ENCODE data around the gene CTSW.

The CTSW gene

DNA sequence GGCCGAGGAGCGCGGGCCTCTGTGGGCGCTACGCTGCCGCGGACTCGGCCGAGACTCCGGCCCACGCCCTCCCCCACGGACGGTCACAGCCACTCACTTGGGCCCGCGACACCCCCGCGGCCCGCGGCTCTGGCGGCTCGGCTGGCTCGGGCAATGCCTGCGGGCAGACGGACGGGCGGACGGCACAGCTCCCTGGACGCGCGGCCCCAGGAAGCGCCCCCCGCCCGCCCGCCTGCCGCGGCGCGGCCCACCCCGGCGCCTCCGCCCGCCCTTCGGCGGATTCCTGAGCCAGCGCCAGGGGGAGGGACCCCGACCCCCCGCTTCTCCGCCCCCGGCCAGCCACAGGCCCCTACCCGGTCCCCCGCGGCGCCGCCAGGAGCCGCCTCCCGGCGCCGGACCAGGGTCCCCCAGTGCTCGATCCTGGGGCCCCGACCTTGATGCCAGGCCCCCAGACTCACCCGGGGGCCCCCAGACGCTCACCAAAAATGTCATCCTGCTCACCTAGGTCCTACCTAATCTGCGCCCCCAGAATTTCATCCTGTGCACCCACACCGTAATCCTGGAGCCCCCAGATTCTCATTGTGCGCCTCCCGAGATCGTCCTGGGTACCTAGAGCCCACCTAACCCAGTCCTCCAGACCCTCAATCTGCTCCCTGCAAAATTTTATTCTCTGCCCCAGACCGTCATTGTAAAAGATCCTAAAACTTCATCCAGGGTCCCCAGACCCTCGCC is 6.9 kb upstream of the CTSW start, which contains the start of gene EFEMP2:
Gene EFEMP2, minus strand, starts transcription at position 215 of the 732 bp plus-strand sequence. CDS start 446 bp downstream, outside the sequence.
- peak; percentile 62 for DNase-seq (ENCODE audit: low read depth)
- peak within 1 kb of the TSS; percentile 62 for H3K4me3 ChIP-seq (ENCODE audit: low read depth, low read length)
- TF ChIP-seq POLR2A (IDR thresholded peaks at IDR 0.05; ENCODE audit: extremely low read depth, insufficient read length), result peak; percentile 18
- TF ChIP-seq, protein P1, sequence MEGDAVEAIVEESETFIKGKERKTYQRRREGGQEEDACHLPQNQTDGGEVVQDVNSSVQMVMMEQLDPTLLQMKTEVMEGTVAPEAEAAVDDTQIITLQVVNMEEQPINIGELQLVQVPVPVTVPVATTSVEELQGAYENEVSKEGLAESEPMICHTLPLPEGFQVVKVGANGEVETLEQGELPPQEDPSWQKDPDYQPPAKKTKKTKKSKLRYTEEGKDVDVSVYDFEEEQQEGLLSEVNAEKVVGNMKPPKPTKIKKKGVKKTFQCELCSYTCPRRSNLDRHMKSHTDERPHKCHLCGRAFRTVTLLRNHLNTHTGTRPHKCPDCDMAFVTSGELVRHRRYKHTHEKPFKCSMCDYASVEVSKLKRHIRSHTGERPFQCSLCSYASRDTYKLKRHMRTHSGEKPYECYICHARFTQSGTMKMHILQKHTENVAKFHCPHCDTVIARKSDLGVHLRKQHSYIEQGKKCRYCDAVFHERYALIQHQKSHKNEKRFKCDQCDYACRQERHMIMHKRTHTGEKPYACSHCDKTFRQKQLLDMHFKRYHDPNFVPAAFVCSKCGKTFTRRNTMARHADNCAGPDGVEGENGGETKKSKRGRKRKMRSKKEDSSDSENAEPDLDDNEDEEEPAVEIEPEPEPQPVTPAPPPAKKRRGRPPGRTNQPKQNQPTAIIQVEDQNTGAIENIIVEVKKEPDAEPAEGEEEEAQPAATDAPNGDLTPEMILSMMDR (IDR thresholded peaks at IDR 0.05; ENCODE audit: low read depth, low read length), result no peak

DNA sequence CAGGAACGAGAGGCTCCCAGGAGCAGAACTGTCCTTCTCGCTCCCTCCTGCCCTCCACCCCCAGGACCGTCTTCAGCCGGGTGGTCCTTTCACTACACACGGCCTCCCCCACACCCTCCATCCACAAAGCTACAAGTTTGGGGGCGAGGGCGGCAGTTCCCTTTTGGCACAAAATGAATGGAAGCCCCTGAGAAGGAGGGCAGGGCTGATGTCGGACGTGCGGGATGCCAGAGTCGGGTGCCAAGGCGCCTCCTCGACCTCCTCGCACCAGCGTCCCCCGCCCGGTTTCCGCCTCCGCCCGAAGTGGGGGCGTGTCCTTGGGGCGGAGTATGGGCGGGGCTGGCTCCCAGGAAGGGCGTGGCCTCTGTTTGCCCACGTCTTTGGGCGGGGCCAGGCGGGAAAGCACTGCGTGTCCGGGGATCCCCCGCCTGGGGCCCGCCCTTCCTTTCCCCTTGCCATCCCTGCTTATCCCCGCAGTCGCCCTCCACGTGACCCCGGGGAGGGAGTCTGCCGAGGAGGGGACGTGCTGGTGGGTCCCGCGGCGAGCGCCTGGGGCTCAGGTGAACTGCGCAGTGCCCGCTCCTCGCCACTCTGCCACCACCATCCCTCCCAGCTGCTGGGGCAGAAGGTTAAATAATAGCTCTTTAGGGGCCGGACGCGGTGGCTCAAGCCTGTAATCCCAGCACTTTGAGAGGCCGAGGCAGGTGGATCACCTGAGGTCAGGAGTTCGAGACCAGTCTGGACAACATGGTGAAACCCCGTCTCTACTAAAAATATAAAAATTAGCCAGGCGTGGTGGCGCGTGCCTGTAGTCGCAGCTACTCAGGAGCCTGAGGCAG is 6.1 kb upstream of the CTSW start:
- H3K4me3 ChIP-seq (ENCODE audit: low read depth, low read length), result peak overlapping the region; percentile 62
- peak; percentile 84 for TF ChIP-seq POLR2A (IDR thresholded peaks at IDR 0.05; ENCODE audit: extremely low read depth, insufficient read length)
- TF ChIP-seq, protein P1 (IDR thresholded peaks at IDR 0.05; ENCODE audit: low read depth, low read length), result no peak
- TF ChIP-seq, protein P2, sequence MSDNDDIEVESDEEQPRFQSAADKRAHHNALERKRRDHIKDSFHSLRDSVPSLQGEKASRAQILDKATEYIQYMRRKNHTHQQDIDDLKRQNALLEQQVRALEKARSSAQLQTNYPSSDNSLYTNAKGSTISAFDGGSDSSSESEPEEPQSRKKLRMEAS (IDR thresholded peaks at IDR 0.05; ENCODE audit: low read depth, low read length), result peak; percentile 83
- peak; percentile 56 for TF ChIP-seq MYC (IDR thresholded peaks at IDR 0.05; ENCODE audit: low read depth, low read length)
- DNase-seq (ENCODE audit: low read depth), result peak; percentile 92

DNA sequence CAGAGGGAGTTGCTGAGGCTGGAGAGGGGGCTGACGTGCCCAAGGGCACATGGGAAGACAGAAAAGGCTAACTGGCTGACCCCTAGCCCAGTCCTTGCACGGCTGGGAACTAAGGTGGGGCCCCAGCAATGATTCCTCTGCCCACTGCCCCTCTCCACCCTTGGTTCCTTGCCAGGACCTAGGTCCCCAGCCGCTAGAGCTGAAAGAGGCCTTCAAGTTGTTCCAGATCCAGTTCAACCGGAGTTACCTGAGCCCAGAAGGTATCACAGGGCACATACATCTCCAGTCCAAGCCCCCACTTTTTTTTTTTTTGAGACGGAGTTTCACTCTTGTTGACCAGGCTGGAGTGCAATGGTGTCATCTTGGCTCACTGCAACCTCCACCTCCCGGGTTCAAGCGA is 390 bp downstream of the CTSW start:
- TF ChIP-seq MYC (IDR thresholded peaks at IDR 0.05; ENCODE audit: low read depth, low read length) (no peak), POLR2A (IDR thresholded peaks at IDR 0.05; ENCODE audit: extremely low read depth, insufficient read length) (no peak)
- TF ChIP-seq, protein P2 (IDR thresholded peaks at IDR 0.05; ENCODE audit: low read depth, low read length), result no peak
- TF ChIP-seq, protein P1 (IDR thresholded peaks at IDR 0.05; ENCODE audit: low read depth, low read length), result no peak
- no peak for DNase-seq (ENCODE audit: low read depth)
- peak overlapping the region; percentile 69 for H3K4me3 ChIP-seq (ENCODE audit: low read depth, low read length)

DNA sequence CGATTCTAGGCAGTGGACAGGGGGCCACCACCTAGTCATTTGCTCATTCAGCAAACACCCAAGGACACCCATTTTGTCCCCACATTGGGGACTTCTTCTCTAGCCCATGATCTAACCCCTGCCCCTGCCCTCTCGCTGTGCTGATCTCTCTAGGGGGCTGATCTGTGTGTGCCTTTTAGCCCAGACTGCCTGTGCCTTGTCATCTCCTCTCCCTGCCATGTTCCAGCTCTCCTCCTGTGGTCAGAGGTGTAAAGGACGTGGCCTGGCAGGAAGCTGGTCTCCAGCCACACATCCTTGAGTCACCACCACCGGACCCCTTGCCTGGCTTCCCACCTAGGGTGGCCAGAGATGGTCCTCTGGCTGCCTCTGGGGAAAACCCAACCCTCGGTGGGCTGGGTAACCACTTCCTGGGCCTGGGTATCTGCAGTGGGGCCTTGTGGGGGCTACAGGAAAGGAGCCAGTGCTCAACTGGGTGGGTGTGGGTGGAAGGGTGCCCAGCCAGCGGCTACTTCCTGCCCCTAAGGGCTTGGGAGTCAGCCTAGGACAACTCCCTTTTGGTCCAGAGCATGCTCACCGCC is 1.3 kb downstream of the CTSW start:
- TF ChIP-seq POLR2A (IDR thresholded peaks at IDR 0.05; ENCODE audit: extremely low read depth, insufficient read length), result no peak
- TF ChIP-seq, protein P2 (IDR thresholded peaks at IDR 0.05; ENCODE audit: low read depth, low read length), result no peak
- TF ChIP-seq, protein P1 (IDR thresholded peaks at IDR 0.05; ENCODE audit: low read depth, low read length), result no peak
- 0 out of 2 replicates have a peak, but pooled peaks have one; percentile 17 for TF ChIP-seq MYC (IDR thresholded peaks at IDR 0.05; ENCODE audit: low read depth, low read length)
- peak overlapping the region; percentile 41 for H3K4me3 ChIP-seq (ENCODE audit: low read depth, low read length)
- peak; percentile 76 for DNase-seq (ENCODE audit: low read depth)

DNA sequence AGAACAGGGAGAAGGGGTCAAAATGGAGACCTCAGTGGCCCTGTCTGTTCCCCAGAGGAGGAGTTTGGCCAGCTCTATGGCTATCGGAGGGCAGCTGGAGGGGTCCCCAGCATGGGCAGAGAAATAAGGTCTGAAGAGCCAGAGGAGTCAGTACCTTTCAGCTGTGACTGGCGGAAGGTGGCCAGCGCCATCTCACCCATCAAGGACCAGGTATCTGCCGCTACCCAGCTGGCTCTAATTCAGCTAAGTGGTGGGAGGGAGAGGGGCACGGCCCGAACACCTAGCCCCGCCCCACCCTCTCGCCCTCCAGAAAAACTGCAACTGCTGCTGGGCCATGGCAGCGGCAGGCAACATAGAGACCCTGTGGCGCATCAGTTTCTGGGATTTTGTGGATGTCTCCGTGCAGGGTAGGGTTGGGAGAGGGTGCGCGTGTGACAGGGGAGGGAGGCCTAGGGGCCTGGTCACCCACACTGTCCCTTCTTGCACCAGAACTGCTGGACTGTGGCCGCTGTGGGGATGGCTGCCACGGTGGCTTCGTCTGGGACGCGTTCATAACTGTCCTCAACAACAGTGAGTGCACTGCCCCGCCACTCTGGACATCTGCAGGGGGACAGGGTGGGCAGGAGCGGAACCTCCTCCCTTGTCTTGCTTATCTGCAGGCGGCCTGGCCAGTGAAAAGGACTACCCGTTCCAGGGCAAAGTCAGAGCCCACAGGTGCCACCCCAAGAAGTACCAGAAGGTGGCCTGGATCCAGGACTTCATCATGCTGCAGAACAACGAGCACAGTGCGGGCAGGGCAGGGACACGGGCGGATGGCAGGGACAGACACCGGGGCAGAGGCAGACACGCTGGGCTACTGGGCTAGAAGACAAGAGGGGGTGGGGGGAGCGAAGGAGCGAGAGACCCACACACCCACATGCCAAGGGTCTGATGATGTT is 2.8 kb downstream of the CTSW start:
- TF ChIP-seq, protein P2 (IDR thresholded peaks at IDR 0.05; ENCODE audit: low read depth, low read length), result no peak
- TF ChIP-seq MYC (IDR thresholded peaks at IDR 0.05; ENCODE audit: low read depth, low read length) (no peak), POLR2A (IDR thresholded peaks at IDR 0.05; ENCODE audit: extremely low read depth, insufficient read length) (no peak)
- TF ChIP-seq, protein P1 (IDR thresholded peaks at IDR 0.05; ENCODE audit: low read depth, low read length), result no peak
- no peak for DNase-seq (ENCODE audit: low read depth)
- H3K4me3 ChIP-seq (ENCODE audit: low read depth, low read length), result no peak overlapping the region
